ENCODE data around the gene CENPN.

DNA sequence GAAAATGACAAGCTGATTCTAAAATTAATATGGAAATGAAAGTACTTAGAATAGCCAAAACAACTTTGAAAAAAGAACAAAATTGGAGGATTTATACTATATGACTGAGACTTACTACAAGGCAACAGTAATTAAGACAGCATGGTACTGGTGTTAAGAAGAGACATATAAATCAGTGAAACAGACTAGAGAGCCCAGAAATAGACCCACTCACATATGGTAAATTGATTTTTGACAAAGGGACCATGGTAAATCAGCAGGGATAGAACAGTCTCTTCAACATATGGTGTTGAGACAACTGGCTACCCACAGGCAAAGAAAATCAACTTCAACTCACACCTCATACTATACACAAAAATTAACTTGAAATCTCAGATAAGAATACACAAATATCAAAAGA is 13.2 kb upstream of the CENPN start:
- TF ChIP-seq, protein P1, sequence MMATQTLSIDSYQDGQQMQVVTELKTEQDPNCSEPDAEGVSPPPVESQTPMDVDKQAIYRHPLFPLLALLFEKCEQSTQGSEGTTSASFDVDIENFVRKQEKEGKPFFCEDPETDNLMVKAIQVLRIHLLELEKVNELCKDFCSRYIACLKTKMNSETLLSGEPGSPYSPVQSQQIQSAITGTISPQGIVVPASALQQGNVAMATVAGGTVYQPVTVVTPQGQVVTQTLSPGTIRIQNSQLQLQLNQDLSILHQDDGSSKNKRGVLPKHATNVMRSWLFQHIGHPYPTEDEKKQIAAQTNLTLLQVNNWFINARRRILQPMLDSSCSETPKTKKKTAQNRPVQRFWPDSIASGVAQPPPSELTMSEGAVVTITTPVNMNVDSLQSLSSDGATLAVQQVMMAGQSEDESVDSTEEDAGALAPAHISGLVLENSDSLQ (IDR thresholded peaks at IDR 0.05): no peak
- TF ChIP-seq FOXM1 (IDR thresholded peaks at IDR 0.05; ENCODE audit: borderline replicate concordance) (no peak), FOXA1 (IDR thresholded peaks at IDR 0.05) (no peak), HDGF (IDR thresholded peaks at IDR 0.05; ENCODE audit: borderline replicate concordance) (no peak), BHLHE40 (IDR thresholded peaks at IDR 0.05; ENCODE audit: borderline replicate concordance) (no peak), TARDBP (IDR thresholded peaks at IDR 0.05) (no peak), FOXK2 (IDR thresholded peaks at IDR 0.05) (no peak), ELF4 (IDR thresholded peaks at IDR 0.05) (no peak), SP1 (IDR thresholded peaks at IDR 0.05) (no peak), ARNT (IDR thresholded peaks at IDR 0.05) (no peak), SUZ12 (IDR thresholded peaks at IDR 0.05) (no peak), NFRKB (IDR thresholded peaks at IDR 0.05) (no peak), L3MBTL2 (conservative IDR thresholded peaks at IDR 0.05) (no peak)
